GM19025 (cell line): ENCODE measurements around the gene ASB9.
"Not testable (repeated sequence)": the region's sequence is repeated elsewhere in the genome, so short reads cannot be mapped to it uniquely, and the experiment has no call there.

Experiments used
- ATAC-seq: cut with Tn5 transposase; IDR thresholded peaks from one replicate; pipeline ENCODE4 v1.9.1; 2021; ENCODE audit warnings: mild to moderate bottlenecking, low read depth, moderate library complexity; ENCODE audit not compliant: unreplicated experiment

Gene ASB9, protein sequence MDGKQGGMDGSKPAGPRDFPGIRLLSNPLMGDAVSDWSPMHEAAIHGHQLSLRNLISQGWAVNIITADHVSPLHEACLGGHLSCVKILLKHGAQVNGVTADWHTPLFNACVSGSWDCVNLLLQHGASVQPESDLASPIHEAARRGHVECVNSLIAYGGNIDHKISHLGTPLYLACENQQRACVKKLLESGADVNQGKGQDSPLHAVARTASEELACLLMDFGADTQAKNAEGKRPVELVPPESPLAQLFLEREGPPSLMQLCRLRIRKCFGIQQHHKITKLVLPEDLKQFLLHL

GRCh38 chrX:15269618-15270521 is at the start of gene ASB9:
Gene ASB9 (minus strand): TSS chrX:15270083. CDS start chrX:15269874, 209 bp downstream.
- peak; percentile 60 for ATAC-seq

DNA sequence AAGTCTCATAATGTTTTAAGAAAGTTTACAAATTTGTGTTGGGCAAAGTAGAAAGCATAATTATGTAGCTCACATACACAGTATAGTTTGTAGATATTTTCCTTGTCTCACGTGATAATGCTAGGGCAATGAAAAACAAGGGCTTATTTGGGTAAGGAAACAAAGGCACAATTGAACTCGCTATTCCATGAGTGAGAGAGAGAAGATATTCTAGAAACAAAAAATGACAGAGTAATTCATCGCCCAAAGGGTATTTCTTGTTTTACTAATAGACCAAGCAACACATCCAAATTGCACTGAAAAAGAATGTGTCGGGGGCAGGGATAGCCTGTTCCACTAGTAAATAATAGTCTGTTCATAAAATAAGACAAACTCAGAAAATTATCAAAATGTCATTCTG is 49.2 kb upstream of the ASB9 start:
- no peak for ATAC-seq

GRCh38 chrX:15315509-15315908 is 45.6 kb upstream of the ASB9 start, which contains the start of gene ASB11:
Gene ASB11 (minus strand): TSS chrX:15315640. CDS start chrX:15315605, 35 bp downstream.
- ATAC-seq: no peak

GRCh38 chrX:15314472-15314871 is 44.6 kb upstream of the ASB9 start:
- ATAC-seq: no peak

- ATAC-seq: no peak
Observed at GRCh38 chrX:15311119-15311518, 41.2 kb upstream of the ASB9 start.

DNA sequence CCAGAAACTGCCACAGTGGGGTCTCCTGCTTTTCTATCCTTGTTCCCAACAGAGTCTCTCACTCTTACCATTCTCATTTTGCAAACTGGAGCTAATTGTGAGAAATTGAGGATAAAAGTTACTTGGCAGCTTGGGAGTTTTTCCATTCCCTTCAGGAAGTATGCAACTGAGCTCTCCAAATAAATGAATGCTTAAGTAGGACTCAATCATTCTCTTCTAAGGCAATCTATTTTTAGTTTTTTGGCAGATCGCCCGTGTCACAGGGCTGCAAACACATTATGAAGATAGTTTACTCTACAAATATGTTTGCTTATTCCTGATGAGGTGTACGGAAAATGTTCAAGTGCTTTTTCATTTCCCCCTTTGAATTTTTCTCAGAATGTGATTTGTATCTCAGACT is 40.2 kb upstream of the ASB9 start:
- ATAC-seq: no peak

- ATAC-seq: not testable (repeated sequence)
Observed at GRCh38 chrX:15305899-15306298, 36.0 kb upstream of the ASB9 start.

- ATAC-seq: peak; percentile 68
Observed at GRCh38 chrX:15301924-15302323, 32.0 kb upstream of the ASB9 start.

GRCh38 chrX:15299941-15300851 is 30.3 kb upstream of the ASB9 start:
- ATAC-seq: no peak

- ATAC-seq: no peak
Observed at GRCh38 chrX:15298780-15299179, 28.9 kb upstream of the ASB9 start.

- ATAC-seq: no peak
Observed at GRCh38 chrX:15298201-15298600, 28.3 kb upstream of the ASB9 start.

GRCh38 chrX:15293451-15293850 is 23.6 kb upstream of the ASB9 start:
- no peak for ATAC-seq

DNA sequence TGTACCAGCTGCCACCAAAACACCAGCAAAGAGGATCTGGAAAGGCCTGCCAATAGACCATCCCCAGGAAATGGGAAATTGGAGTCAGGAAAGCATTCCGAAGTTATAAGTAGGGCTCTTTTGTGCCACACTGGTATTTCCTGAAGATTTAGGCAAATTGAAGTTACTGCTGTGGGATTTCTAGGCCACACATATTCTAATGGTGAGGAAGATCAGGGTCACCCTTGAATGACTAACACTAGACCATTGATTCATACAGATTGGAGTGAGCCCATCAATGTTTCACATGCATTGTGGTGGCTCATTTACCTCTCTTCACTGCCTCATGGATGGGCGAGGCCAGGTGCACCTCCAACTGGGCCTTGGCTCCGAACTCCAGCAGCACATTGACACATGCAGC is 23.0 kb upstream of the ASB9 start:
- no peak for ATAC-seq

- no peak for ATAC-seq
Observed at GRCh38 chrX:15277604-15278003, 7.7 kb upstream of the ASB9 start.

DNA sequence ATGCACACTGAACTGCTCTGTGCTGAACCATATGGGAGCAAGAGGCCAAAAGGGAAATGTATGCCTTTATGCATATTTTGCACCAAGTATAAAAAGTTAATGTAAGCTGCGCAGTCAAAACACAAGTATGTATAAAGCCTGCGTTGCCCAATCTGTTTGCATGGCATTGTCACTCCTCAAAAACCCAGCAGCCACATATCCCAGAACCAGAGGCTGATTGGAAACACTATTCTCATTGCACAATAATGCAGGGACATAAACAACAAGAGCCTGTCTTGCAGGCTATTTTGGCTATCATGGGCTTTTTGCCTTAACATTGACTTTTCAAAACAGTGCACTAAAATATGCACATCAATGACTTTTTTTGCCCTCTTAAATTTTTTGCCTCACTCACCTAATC is 5.1 kb upstream of the ASB9 start:
- ATAC-seq: no peak

DNA sequence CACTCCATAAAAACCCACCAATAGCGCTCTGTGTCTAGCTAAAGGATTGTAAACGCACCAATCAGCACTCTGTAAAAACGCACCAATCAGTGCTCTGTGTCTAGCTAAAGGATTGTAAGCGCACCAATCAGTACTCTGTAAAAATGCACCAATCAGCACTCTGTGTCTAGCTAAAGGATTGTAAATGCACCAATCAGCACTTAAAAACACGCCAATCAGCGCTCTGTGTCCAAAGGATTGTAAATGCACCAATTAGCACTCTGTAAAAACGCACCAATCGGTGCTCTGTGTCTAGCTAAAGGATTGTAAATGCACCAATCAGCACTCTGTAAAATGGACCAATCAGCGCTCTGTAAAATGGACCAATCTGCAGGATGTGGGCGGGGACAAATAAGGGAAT is 3.4 kb upstream of the ASB9 start:
- ATAC-seq: not testable (repeated sequence)

GRCh38 chrX:15271757-15272156 is 1.9 kb upstream of the ASB9 start:
- ATAC-seq: no peak

DNA sequence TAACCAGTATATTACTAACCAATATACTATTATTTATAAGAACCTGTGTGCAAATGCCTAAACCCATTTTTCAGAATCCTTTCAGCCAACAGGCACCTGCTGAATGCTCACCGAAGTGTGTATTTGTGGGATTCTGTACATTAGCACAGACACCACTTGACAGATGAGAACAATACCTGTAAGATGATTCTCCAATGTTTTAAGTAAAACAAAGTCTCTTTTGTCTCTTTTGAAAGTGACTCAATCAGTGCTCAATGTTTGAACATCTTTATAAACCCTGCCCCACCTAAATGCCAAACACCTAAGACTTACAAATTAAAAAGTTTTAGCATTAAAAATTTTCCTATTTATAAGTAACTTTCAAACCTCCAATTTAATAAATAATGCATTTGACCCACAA is 763 bp downstream of the ASB9 start:
- no peak for ATAC-seq

DNA sequence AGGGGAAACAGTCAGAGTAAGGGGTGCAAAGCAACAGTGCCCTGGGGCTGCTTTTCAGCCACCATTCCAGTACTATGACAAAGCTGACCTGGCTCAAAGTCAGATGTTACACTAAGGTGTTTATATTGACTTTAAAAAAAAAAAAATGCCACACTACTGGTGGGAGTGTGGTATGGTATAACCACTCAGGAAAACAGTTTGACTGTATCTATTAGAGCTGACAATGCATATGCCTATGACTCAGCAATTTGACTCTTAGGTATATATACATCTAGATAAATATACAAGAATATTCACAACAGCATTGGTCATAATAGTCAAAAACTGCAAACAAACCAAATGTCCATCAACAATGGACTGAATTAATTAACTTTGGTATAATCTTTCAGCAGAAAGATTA is 15.0 kb downstream of the ASB9 start:
- no peak for ATAC-seq

GRCh38 chrX:15245896-15246295 is 24.0 kb downstream of the ASB9 start:
- ATAC-seq: no peak

GRCh38 chrX:15244421-15244820 is 25.5 kb downstream of the ASB9 start:
- no peak for ATAC-seq
